Tibial artery (tissue), 4 donors: ENCODE measurements around the gene KCTD20.

Source experiments
- DNase-seq, 2 donors: peaks; one replicate each; pipeline ENCODE4 v3.0.0-alpha.2; 2019
- H3K27ac ChIP-seq, 2 donors: fragments of 200-600 bp; sonication (generic) in 1 of 2; 1 replicate in 1 of 2; 2 replicates in 1 of 2; pipeline ENCODE4 v1.5.1; 2018 to 2019; ENCODE audit warnings: mild to moderate bottlenecking in 1 of 2
- H3K27me3 ChIP-seq, 2 donors: fragments of 200-600 bp; sonication (generic) in 1 of 2; one replicate each; pipeline versions ENCODE4 v1.5.1 to v1.6.0; 2016 to 2019
- H3K36me3 ChIP-seq, 3 donors: fragments of 200-600 bp; sonication (generic) in 2 of 3; one replicate each; pipeline ENCODE4 v1.5.1; 2016 to 2019; ENCODE audit warnings: mild to moderate bottlenecking in 2 of 3
- H3K4me1 ChIP-seq, 4 donors: fragments of 200-600 bp; sonication (generic) in 2 of 4; 1 replicate in 3 of 4; 2 replicates in 1 of 4; pipeline ENCODE4 v1.5.1; 2016 to 2019
- H3K4me3 ChIP-seq, 2 donors: fragments of 200-600 bp; sonication (generic) in 1 of 2; 1 replicate in 1 of 2; 2 replicates in 1 of 2; pipeline ENCODE4 v1.5.1; 2018 to 2019; ENCODE audit warnings: mild to moderate bottlenecking in 2 of 2
- H3K9me3 ChIP-seq, 3 donors: fragments of 200-600 bp; sonication (generic) in 1 of 3; one replicate each; pipeline ENCODE4 v1.5.1; 2016 to 2019
- intact Hi-C: fragments of 100-400 bp; cut with DNase I; formaldehyde crosslinking; loops from one replicate; pipeline ENCODE4 v1.15.0; 2023; ENCODE audit warnings: low total_unique reads
- TF ChIP-seq, protein P1 (sequence below), 2 experiments: fragments of 200-600 bp in 1 of 2; fragments of 450-650 bp in 1 of 2; IDR thresholded peaks; one replicate each; pipeline ENCODE4 v1.5.1; 2017 to 2019; ENCODE audit warnings: antibody characterized with exemption in 2 of 2, mild to moderate bottlenecking in 1 of 2, moderate library complexity in 1 of 2

Gene KCTD20

GRCh38 chr6:36493319-36493718 lies 50.5 kb downstream of the KCTD20 start:
- no peak for DNase-seq
- Histone ChIP-seq H3K36me3 (peaks cover 23 to 64% (median 39%) of the 10 kb centered on the region in 3 donors), H3K27ac (no peak overlapping the region), H3K27me3 (no peaks in the 10 kb centered on the region), H3K4me1 (peaks cover 0 to 3% (median 0%) of the 10 kb centered on the region in 4 donors), H3K4me3 (no peak overlapping the region), H3K9me3 (no peaks in the 10 kb centered on the region)
- TF ChIP-seq, protein P1, sequence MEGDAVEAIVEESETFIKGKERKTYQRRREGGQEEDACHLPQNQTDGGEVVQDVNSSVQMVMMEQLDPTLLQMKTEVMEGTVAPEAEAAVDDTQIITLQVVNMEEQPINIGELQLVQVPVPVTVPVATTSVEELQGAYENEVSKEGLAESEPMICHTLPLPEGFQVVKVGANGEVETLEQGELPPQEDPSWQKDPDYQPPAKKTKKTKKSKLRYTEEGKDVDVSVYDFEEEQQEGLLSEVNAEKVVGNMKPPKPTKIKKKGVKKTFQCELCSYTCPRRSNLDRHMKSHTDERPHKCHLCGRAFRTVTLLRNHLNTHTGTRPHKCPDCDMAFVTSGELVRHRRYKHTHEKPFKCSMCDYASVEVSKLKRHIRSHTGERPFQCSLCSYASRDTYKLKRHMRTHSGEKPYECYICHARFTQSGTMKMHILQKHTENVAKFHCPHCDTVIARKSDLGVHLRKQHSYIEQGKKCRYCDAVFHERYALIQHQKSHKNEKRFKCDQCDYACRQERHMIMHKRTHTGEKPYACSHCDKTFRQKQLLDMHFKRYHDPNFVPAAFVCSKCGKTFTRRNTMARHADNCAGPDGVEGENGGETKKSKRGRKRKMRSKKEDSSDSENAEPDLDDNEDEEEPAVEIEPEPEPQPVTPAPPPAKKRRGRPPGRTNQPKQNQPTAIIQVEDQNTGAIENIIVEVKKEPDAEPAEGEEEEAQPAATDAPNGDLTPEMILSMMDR (IDR thresholded peaks at IDR 0.05), result no peak
- intact Hi-C loops, result no loop called here

- Histone ChIP-seq H3K27me3 (no peaks in the 10 kb centered on the region), H3K4me3 (no peak overlapping the region), H3K36me3 (peaks cover 23 to 69% (median 39%) of the 10 kb centered on the region in 3 donors), H3K27ac (no peak overlapping the region), H3K9me3 (no peaks in the 10 kb centered on the region), H3K4me1 (no peaks in the 10 kb centered on the region)
- intact Hi-C loops, result no loop called here
- TF ChIP-seq, protein P1 (IDR thresholded peaks at IDR 0.05), result no peak
- no peak for DNase-seq
Measured at GRCh38 chr6:36493859-36494258, 51.1 kb downstream of the KCTD20 start.

DNA sequence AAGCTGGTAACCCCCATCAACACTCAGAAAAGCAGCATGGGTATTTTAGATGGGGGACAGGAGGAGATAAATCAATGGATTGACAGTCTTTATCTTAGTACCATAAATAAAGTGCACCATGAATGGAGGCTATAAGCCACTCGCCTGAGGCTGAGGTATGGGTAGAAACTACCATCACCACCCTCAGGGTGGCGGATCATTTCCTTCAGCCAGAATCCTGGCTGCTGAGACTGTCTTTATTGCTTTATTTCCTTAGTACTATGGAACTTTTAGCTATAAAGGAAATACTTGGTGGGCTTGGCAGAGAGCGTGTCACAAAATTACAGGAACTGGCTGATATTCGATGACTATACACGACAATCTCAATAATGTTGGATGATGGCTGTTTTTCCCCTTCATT lies 52.3 kb downstream of the KCTD20 start:
- Histone ChIP-seq H3K4me1 (no peaks in the 10 kb centered on the region), H3K9me3 (no peaks in the 10 kb centered on the region), H3K27me3 (no peaks in the 10 kb centered on the region), H3K27ac (no peak overlapping the region), H3K36me3 (peaks cover 23 to 76% (median 50%) of the 10 kb centered on the region in 3 donors), H3K4me3 (no peak overlapping the region)
- TF ChIP-seq, protein P1 (IDR thresholded peaks at IDR 0.05), result no peak
- intact Hi-C loops, result no loop called here
- no peak for DNase-seq

DNA sequence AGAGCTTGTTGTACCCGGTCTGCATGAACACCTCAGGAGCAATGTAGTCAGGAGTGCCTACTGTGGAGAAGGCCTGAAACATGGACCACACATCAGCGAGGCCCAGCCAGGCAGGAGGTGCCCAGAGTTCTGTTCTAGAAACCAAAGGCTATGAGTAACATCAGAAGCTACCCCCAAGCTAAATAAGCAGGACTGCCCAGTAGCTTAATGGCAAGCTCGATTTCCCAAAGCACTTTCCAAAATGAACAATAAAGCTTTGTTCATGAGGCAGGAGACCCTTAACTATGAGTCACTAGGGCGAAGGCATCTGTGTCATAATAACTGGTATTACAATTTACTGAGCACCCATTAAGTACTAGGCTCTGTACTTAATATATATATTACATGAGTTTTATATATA lies 57.1 kb downstream of the KCTD20 start:
- no peak for DNase-seq
- TF ChIP-seq, protein P1 (IDR thresholded peaks at IDR 0.05), result no peak
- intact Hi-C loops, result no loop called here
- Histone ChIP-seq H3K27ac (no peak overlapping the region), H3K4me3 (no peak overlapping the region), H3K9me3 (no peaks in the 10 kb centered on the region), H3K4me1 (no peaks in the 10 kb centered on the region), H3K36me3 (peaks cover 18 to 67% (median 49%) of the 10 kb centered on the region in 3 donors), H3K27me3 (no peaks in the 10 kb centered on the region)

DNA sequence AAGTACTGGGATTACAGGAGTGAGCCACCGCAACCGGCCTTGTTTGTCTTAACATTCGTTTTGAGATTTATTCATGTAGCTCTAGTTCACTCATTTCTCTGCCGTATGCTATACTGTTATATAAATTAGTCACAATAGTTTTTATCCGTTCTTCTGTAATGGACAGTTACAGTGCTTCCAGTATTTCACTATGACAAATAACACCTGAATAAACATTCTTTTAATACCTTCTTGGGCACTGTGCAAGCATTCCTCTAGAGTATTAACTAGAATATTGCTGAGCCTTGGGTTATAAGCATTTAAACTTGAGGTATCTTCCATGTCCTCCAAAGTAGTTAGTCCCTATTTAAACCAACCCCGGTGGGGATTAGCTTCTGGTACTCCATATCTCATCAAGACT lies 58.9 kb downstream of the KCTD20 start:
- TF ChIP-seq, protein P1 (IDR thresholded peaks at IDR 0.05), result no peak
- DNase-seq, result no peak
- Histone ChIP-seq H3K9me3 (no peaks in the 10 kb centered on the region), H3K4me3 (no peak overlapping the region), H3K36me3 (peaks cover 17 to 67% (median 35%) of the 10 kb centered on the region in 3 donors), H3K4me1 (no peaks in the 10 kb centered on the region), H3K27ac (no peak overlapping the region), H3K27me3 (no peaks in the 10 kb centered on the region)
- intact Hi-C loops, result no loop called here

GRCh38 chr6:36504181-36504580 lies 61.4 kb downstream of the KCTD20 start:
- Histone ChIP-seq H3K36me3 (peaks cover 10 to 58% (median 32%) of the 10 kb centered on the region in 3 donors), H3K4me1 (no peaks in the 10 kb centered on the region), H3K27me3 (no peaks in the 10 kb centered on the region), H3K9me3 (no peaks in the 10 kb centered on the region), H3K4me3 (no peak overlapping the region), H3K27ac (no peak overlapping the region)
- DNase-seq, result no peak
- intact Hi-C loops, result no loop called here
- TF ChIP-seq, protein P1 (IDR thresholded peaks at IDR 0.05), result no peak
